Thyroid gland (tissue), 4 donors: Measurements from ENCODE around the gene LEPR. TPM values are rescaled to one million over a fixed set of nuclear protein-coding genes. Genes with fewer than 3 reads are reported as not detected.
"Not testable (repeated sequence)": the region's sequence is repeated elsewhere in the genome, so short reads cannot be mapped to it uniquely, and the experiment has no call there.

Source experiments
- DNase-seq, 2 donors: peaks; one replicate each; pipeline ENCODE4 v3.0.0-alpha.2; 2019
- H3K27ac ChIP-seq, 3 donors: fragments of 200-600 bp; sonication (generic); 1 replicate in 2 of 3; 2 replicates in 1 of 3; pipeline ENCODE4 v1.5.1; 2016 to 2019; ENCODE audit warnings: mild to moderate bottlenecking in 1 of 3, moderate library complexity in 1 of 3
- H3K27me3 ChIP-seq: fragments of 200-600 bp; sonication (generic); one replicate; pipeline ENCODE4 v1.5.1; 2019
- H3K36me3 ChIP-seq, 2 donors: fragments of 200-600 bp; sonication (generic); one replicate each; pipeline ENCODE4 v1.5.1; 2016 to 2019
- H3K4me1 ChIP-seq, 2 donors: fragments of 200-600 bp; sonication (generic); one replicate each; pipeline ENCODE4 v1.5.1; 2017 to 2019
- H3K4me3 ChIP-seq, 3 donors: fragments of 200-600 bp; sonication (generic); replicated peaks in 1 of 3; 1 replicate in 2 of 3; 2 replicates in 1 of 3; pipeline ENCODE4 v1.5.1; 2016; ENCODE audit warnings: mild to moderate bottlenecking in 1 of 3
- H3K9me3 ChIP-seq: fragments of 200-600 bp; sonication (generic); one replicate; pipeline ENCODE4 v1.5.1; 2017
- CTCF ChIP-seq, 6 experiments: fragments of 200-600 bp in 3 of 6; fragments of 450-650 bp in 3 of 6; sonication (generic) in 3 of 6; IDR thresholded peaks; one replicate each; pipeline ENCODE4 v1.5.1; 2016 to 2019; ENCODE audit warnings: antibody characterized with exemption in 6 of 6, mild to moderate bottlenecking in 2 of 6, inconsistent platforms in 1 of 6, moderate library complexity in 1 of 6
- POLR2A ChIP-seq, 2 donors: fragments of 450-650 bp; IDR thresholded peaks; one replicate each; pipeline ENCODE4 v1.6.1; 2017; ENCODE audit warnings: antibody characterized with exemption in 2 of 2, mild to moderate bottlenecking in 2 of 2, moderate library complexity in 1 of 2
- WGBS, 2 donors: methylation state at CpG; one replicate each; pipeline ENCODE4 v1.1.5; 2017; 5-methylcytosine and 5-hydroxymethylcytosine counted together
- intact Hi-C: fragments of 100-400 bp; cut with DNase I; formaldehyde crosslinking; loops from one replicate; pipeline ENCODE4 v1.15.1; 2023
- small RNA-seq: library from RNA; depleted of rRNA; stranded (forward); fragments of <200 nt; gene quantifications from one replicate; pipeline ENCODE3, GENCODE V24; 2016
- total RNA-seq, 4 donors: library from RNA; depleted of rRNA; stranded (reverse); fragments of >200 nt; gene quantifications; one replicate each; pipeline ENCODE4 v1.2.3, GENCODE V29; 2016

The LEPR gene
- total RNA-seq, 4 donors from 2014 or later: 11.4 to 80.4 (median 17.5) TPM

- Histone ChIP-seq H3K27me3 (no peaks in the 10 kb centered on the region), H3K9me3 (no peaks in the 10 kb centered on the region), H3K36me3 (no peaks in the 10 kb centered on the region), H3K4me1 (no peaks in the 10 kb centered on the region), H3K27ac (no peak overlapping the region), H3K4me3 (no peak overlapping the region)
- DNase-seq: no peak
- TF ChIP-seq CTCF (IDR thresholded peaks at IDR 0.05): peak in 4 of 6 experiments; percentile 16 to 45 (median 32)
- TF ChIP-seq POLR2A (IDR thresholded peaks at IDR 0.05): no peak
- intact Hi-C loops: no loop called here
- 79 to 89% methylated on average over 1 of the region's 1 CpG for WGBS, 2 donors
Observed at GRCh38 chr1:65459397-65459768, 38.9 kb downstream of the LEPR start.

- intact Hi-C loops, H3K9me3 ChIP-seq, DNase-seq, H3K4me3 ChIP-seq, H3K27me3 ChIP-seq, H3K27ac ChIP-seq, H3K36me3 ChIP-seq: not testable (repeated sequence)
- H3K4me1 ChIP-seq: peaks cover 5 to 13% of the 10 kb centered on the region in 2 donors
- 47 to 56% methylated on average over 1 of the region's 1 CpG for WGBS, 2 donors
Observed at GRCh38 chr1:65465837-65466236, 45.4 kb downstream of the LEPR start.

GRCh38 chr1:65467536-65467935 is 47.1 kb downstream of the LEPR start:
- Histone ChIP-seq H3K27me3 (no peaks in the 10 kb centered on the region), H3K4me1 (peaks cover 5 to 18% of the 10 kb centered on the region in 2 donors), H3K36me3 (no peaks in the 10 kb centered on the region), H3K27ac (no peak overlapping the region), H3K4me3 (no peak overlapping the region), H3K9me3 (no peaks in the 10 kb centered on the region)
- TF ChIP-seq POLR2A (IDR thresholded peaks at IDR 0.05) (no peak), CTCF (IDR thresholded peaks at IDR 0.05) (no peak)
- intact Hi-C loops: no loop called here
- WGBS, 2 donors: 17 to 44% methylated on average over 3 to 6 of the region's 6 CpGs
- no peak for DNase-seq

DNA sequence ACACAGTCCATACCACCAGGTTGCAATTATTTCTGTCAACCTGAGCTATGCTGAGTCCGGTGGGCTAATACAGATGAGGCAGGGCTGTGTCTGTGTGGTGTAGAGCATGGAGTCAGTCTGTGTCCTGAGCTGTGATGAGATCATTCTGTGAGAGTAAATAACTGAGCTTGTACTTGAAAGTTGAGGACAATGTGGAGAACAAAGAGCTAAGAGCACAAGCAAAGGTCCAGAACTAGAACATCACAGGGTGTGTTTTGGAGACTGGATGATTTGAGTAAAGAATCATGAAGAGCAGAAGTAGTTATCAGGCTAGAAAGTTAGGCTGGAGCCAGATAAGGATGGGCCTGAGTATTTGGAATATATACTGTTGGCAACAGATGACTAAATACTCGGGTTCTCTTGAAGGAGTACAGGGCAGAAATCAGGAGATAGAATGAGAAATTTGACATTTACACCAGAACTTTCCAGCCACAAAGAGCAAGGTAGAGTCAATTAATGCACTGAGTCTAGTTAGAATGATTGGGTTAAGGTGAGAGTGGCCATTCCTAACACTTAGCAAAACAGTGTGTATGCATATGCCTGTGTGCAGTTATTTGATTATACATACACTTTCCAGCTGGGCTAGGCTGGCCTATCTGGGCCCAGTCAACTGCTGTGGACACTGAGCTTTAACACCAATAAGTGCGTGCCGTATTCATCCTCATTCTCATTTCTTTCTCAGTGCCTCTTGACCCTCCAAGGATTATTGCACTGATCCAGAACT is 48.8 kb downstream of the LEPR start:
- Histone ChIP-seq H3K27me3 (no peaks in the 10 kb centered on the region), H3K27ac (no peak overlapping the region), H3K36me3 (no peaks in the 10 kb centered on the region), H3K9me3 (no peaks in the 10 kb centered on the region), H3K4me1 (peaks cover 5 to 18% of the 10 kb centered on the region in 2 donors), H3K4me3 (no peak overlapping the region)
- TF ChIP-seq CTCF (IDR thresholded peaks at IDR 0.05) (no peak), POLR2A (IDR thresholded peaks at IDR 0.05) (no peak)
- no peak for DNase-seq
- WGBS, 2 donors: 54 to 58% methylated on average over 4 of the region's 4 CpGs
- intact Hi-C loops: no loop called here

DNA sequence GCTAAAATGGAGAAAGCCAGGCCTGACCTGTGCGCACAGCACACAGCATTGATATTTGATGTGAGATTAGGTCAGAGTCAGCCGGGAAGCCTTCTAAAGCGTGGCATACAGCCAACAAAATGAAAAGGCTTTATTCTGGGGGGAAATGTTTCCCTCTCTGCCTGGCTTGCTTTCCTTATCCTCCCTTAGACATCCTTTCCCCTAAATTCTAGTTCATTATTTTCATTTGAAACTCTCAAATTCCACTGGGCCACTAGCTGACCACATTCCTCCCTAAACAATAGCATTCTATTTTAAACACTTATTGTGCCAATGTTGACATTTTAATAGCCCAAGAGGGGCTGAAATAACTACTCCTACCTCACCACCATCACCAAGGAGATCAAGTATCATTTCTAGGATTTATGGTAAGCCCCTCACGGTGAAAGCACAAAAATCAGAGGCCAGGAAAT is 49.4 kb downstream of the LEPR start:
- H3K27ac ChIP-seq: no peak overlapping the region
- no peaks in the 10 kb centered on the region for H3K36me3 ChIP-seq
- no peak for TF ChIP-seq CTCF (IDR thresholded peaks at IDR 0.05)
- TF ChIP-seq POLR2A (IDR thresholded peaks at IDR 0.05): no peak
- no peak for DNase-seq
- WGBS, 2 donors: 49 to 50% methylated on average over 4 of the region's 4 CpGs
- no peaks in the 10 kb centered on the region for H3K27me3 ChIP-seq
- intact Hi-C loops: no loop called here
- peaks cover 5 to 18% of the 10 kb centered on the region in 2 donors for H3K4me1 ChIP-seq
- H3K4me3 ChIP-seq: no peak overlapping the region
- no peaks in the 10 kb centered on the region for H3K9me3 ChIP-seq

Small RNAs within 50 kb of the gene (small RNA-seq; reads per million reads assigned to genes)
- gene RNU2-15P: not detected

Other genes starting within 250 kb of the LEPR start
- gene DNAJC6, start 111.1 kb upstream of the LEPR start, total RNA-seq: 1 to 10 TPM; 2.8 to 9.2 (median 5.3) TPM
- gene LEPROT, start within 50 bp of the LEPR start, total RNA-seq: 100 to 1,000 TPM in 2 of 4 donors, 10 to 100 TPM in 2; 70.1 to 159 (median 94.2) TPM